Measurements from ENCODE around the gene RNF222.

The RNF222 gene

GRCh38 chr17:8441690-8442089 lies 44.1 kb upstream of the RNF222 start:
- TF ChIP-seq FOXP2 (optimal IDR thresholded peaks at IDR 0.05; ENCODE audit: borderline replicate concordance, extremely low read depth, extremely low read length, insufficient read depth) (no peak), POLR2AphosphoS5 (IDR thresholded peaks at IDR 0.05; ENCODE audit: low read depth, low read length) (no peak), TAF1 (IDR thresholded peaks at IDR 0.05; ENCODE audit: borderline replicate concordance, insufficient read depth, low read length) (no peak), REST (IDR thresholded peaks at IDR 0.05; ENCODE audit: insufficient read depth in 1 of 2, low read depth in 2 of 2, low read length in 2 of 2) (no peak), SIN3A (IDR thresholded peaks at IDR 0.05; ENCODE audit: borderline replicate concordance, insufficient read depth, low read length) (no peak)

- no peak for TF ChIP-seq POLR2AphosphoS5 (IDR thresholded peaks at IDR 0.05; ENCODE audit: low read depth, low read length)
- no peak for TF ChIP-seq REST (IDR thresholded peaks at IDR 0.05; ENCODE audit: insufficient read depth in 1 of 2, low read depth in 2 of 2, low read length in 2 of 2)
- TF ChIP-seq SIN3A (IDR thresholded peaks at IDR 0.05; ENCODE audit: borderline replicate concordance, insufficient read depth, low read length): no peak
- TF ChIP-seq FOXP2 (optimal IDR thresholded peaks at IDR 0.05; ENCODE audit: borderline replicate concordance, extremely low read depth, extremely low read length, insufficient read depth): no peak
- TF ChIP-seq TAF1 (IDR thresholded peaks at IDR 0.05; ENCODE audit: borderline replicate concordance, insufficient read depth, low read length): no peak
Observed at GRCh38 chr17:8439681-8440080, 42.1 kb upstream of the RNF222 start.

- TF ChIP-seq REST (IDR thresholded peaks at IDR 0.05; ENCODE audit: insufficient read depth in 1 of 2, low read depth in 2 of 2, low read length in 2 of 2) (no peak), FOXP2 (optimal IDR thresholded peaks at IDR 0.05; ENCODE audit: borderline replicate concordance, extremely low read depth, extremely low read length, insufficient read depth) (no peak), POLR2AphosphoS5 (IDR thresholded peaks at IDR 0.05; ENCODE audit: low read depth, low read length) (no peak), TAF1 (IDR thresholded peaks at IDR 0.05; ENCODE audit: borderline replicate concordance, insufficient read depth, low read length) (no peak), SIN3A (IDR thresholded peaks at IDR 0.05; ENCODE audit: borderline replicate concordance, insufficient read depth, low read length) (no peak)
Observed at GRCh38 chr17:8438441-8438840, 40.8 kb upstream of the RNF222 start.

- no peak for TF ChIP-seq TAF1 (IDR thresholded peaks at IDR 0.05; ENCODE audit: borderline replicate concordance, insufficient read depth, low read length)
- TF ChIP-seq POLR2AphosphoS5 (IDR thresholded peaks at IDR 0.05; ENCODE audit: low read depth, low read length): no peak
- no peak for TF ChIP-seq SIN3A (IDR thresholded peaks at IDR 0.05; ENCODE audit: borderline replicate concordance, insufficient read depth, low read length)
- TF ChIP-seq FOXP2 (optimal IDR thresholded peaks at IDR 0.05; ENCODE audit: borderline replicate concordance, extremely low read depth, extremely low read length, insufficient read depth): no peak
- no peak for TF ChIP-seq REST (IDR thresholded peaks at IDR 0.05; ENCODE audit: insufficient read depth in 1 of 2, low read depth in 2 of 2, low read length in 2 of 2)
Observed at GRCh38 chr17:8436844-8437171, 39.2 kb upstream of the RNF222 start.
